GM23338 (cell line): ENCODE measurements around the gene PSMG1. TPM values are rescaled to one million over a fixed set of nuclear protein-coding genes. Genes with fewer than 3 reads are reported as not detected.

Experiments
- ATAC-seq: fragments of 200-7000 bp; cut with Tn5 transposase; 3 replicates; pipeline ENCODE4 v1.9.1; 2020
- DNase-seq: peaks from one replicate; pipeline ENCODE4 v3.0.0-alpha.2; 2015; ENCODE audit warnings: low spot score
- H2AFZ ChIP-seq: fragments of 200-600 bp; sonication (generic); 2 replicates; pipeline ENCODE4 v1.8.0; 2016; ENCODE audit warnings: antibody characterized with exemption, mild to moderate bottlenecking, moderate library complexity
- H3F3A ChIP-seq: fragments of 200-600 bp; sonication (generic); replicated peaks from 2 replicates; pipeline ENCODE4 v1.8.0; 2017; ENCODE audit warnings: antibody characterized with exemption, mixed run types, low read depth
- H3K27ac ChIP-seq: fragments of 200-600 bp; sonication (generic); 2 replicates; pipeline ENCODE4 v1.6.1; 2016; ENCODE audit warnings: low read depth
- H3K27me3 ChIP-seq: fragments of 200-600 bp; sonication (generic); 2 replicates; pipeline ENCODE4 v1.8.0; 2016; ENCODE audit warnings: mild to moderate bottlenecking, mixed run types, moderate library complexity; ENCODE audit not compliant: insufficient read depth
- H3K36me3 ChIP-seq: fragments of 200-600 bp; sonication (generic); 2 replicates; pipeline ENCODE4 v1.8.0; 2016; ENCODE audit warnings: mild to moderate bottlenecking; ENCODE audit not compliant: insufficient read depth
- H3K4me1 ChIP-seq: fragments of 200-600 bp; sonication (generic); 2 replicates; pipeline ENCODE4 v1.8.0; 2016; ENCODE audit warnings: mild to moderate bottlenecking, moderate library complexity; ENCODE audit not compliant: insufficient read depth
- H3K4me2 ChIP-seq: fragments of 200-600 bp; sonication (generic); 2 replicates; pipeline ENCODE4 v1.7.1; 2017; ENCODE audit warnings: mixed run types
- H3K4me3 ChIP-seq: fragments of 200-600 bp; sonication (generic); 2 replicates; pipeline ENCODE4 v1.6.1; 2016; ENCODE audit warnings: mixed run types
- H3K79me2 ChIP-seq: fragments of 200-600 bp; sonication (generic); replicated peaks from 2 replicates; pipeline ENCODE4 v1.8.0; 2017; ENCODE audit warnings: mild to moderate bottlenecking; ENCODE audit not compliant: insufficient read depth
- H3K9me2 ChIP-seq: fragments of 200-600 bp; sonication (generic); 2 replicates; pipeline ENCODE4 v1.8.0; 2017; ENCODE audit not compliant: insufficient read depth
- H4K20me1 ChIP-seq: fragments of 200-600 bp; sonication (generic); replicated peaks from 2 replicates; pipeline ENCODE4 v1.8.0; 2017; ENCODE audit warnings: mild to moderate bottlenecking; ENCODE audit not compliant: insufficient read depth
- H3K27ac Mint-ChIP-seq: 2 replicates; pipeline ENCODE4 v1.8.0; 2020; ENCODE audit warnings: inconsistent platforms, mild to moderate bottlenecking, moderate library complexity, mixed read lengths
- H3K27me3 Mint-ChIP-seq: 3 replicates; pipeline ENCODE4 v1.8.0; 2022; ENCODE audit warnings: low read depth, mild to moderate bottlenecking, moderate library complexity, mixed read lengths, inconsistent platforms; ENCODE audit not compliant: insufficient read depth, poor library complexity
- H3K36me3 Mint-ChIP-seq: 3 replicates; pipeline ENCODE4 v1.8.0; 2021; ENCODE audit warnings: low read depth, mild to moderate bottlenecking, inconsistent platforms, moderate library complexity, mixed read lengths
- H3K4me1 Mint-ChIP-seq: 3 replicates; pipeline ENCODE4 v1.8.0; 2020; ENCODE audit warnings: mild to moderate bottlenecking, inconsistent platforms, mixed read lengths
- H3K4me3 Mint-ChIP-seq: 3 replicates; pipeline ENCODE4 v1.8.0; 2021; ENCODE audit warnings: moderate library complexity, mild to moderate bottlenecking, inconsistent platforms, mixed read lengths
- H3K9me3 Mint-ChIP-seq: 3 replicates; pipeline ENCODE4 v1.8.0; 2020; ENCODE audit warnings: moderate library complexity, mild to moderate bottlenecking, inconsistent platforms, mixed read lengths
- CREB1 ChIP-seq: fragments of 250-450 bp; sonication (Bioruptor Pico); IDR thresholded peaks from 2 replicates; pipeline ENCODE4 v1.5.0; 2020; ENCODE audit warnings: low read depth, mild to moderate bottlenecking, moderate library complexity
- EZH2 ChIP-seq: fragments of 200-600 bp; sonication (generic); IDR thresholded peaks from one replicate; pipeline ENCODE4 v1.8.0; 2017; ENCODE audit warnings: antibody characterized with exemption, mild to moderate bottlenecking, low read depth; ENCODE audit not compliant: unreplicated experiment
- EZH2phosphoT487 ChIP-seq: fragments of 200-600 bp; sonication (generic); IDR thresholded peaks from one replicate; pipeline ENCODE4 v1.8.1; 2018; ENCODE audit warnings: antibody characterized with exemption; ENCODE audit not compliant: unreplicated experiment
- JUNB ChIP-seq: IDR thresholded peaks from one replicate; pipeline ENCODE4 v1.6.1; 2016; ENCODE audit warnings: antibody characterized with exemption; ENCODE audit not compliant: unreplicated experiment
- NANOG ChIP-seq: IDR thresholded peaks from 2 replicates; pipeline ENCODE4 v1.6.1; 2016; ENCODE audit warnings: antibody characterized with exemption, borderline replicate concordance
- POLR2AphosphoS5 ChIP-seq: IDR thresholded peaks from 2 replicates; pipeline ENCODE4 v1.6.1; 2016; ENCODE audit warnings: antibody characterized with exemption, low read depth
- STAT1 ChIP-seq: IDR thresholded peaks from one replicate; pipeline ENCODE4 v1.6.1; 2016; ENCODE audit warnings: antibody characterized with exemption; ENCODE audit not compliant: unreplicated experiment
- ZNF114 ChIP-seq: fragments of 250-450 bp; sonication (Bioruptor Pico); IDR thresholded peaks from 2 replicates; pipeline ENCODE4 v1.5.0; 2020; ENCODE audit warnings: mild to moderate bottlenecking, moderate library complexity
- ZNF331 ChIP-seq: fragments of 250-450 bp; sonication (Bioruptor Pico); IDR thresholded peaks from 2 replicates; pipeline ENCODE4 v1.5.0; 2020; ENCODE audit warnings: low read depth, mild to moderate bottlenecking, moderate library complexity
- polyA plus RNA-seq: library from polyadenylated mRNA; unstranded; fragments of >200 nt; fragmentation: Nextera tagmentation; extraction: Ambion mirVana; gene quantifications from 2 replicates; pipeline ENCODE4 v1.2.1, GENCODE V29; 2016
- total RNA-seq: library from RNA; depleted of rRNA; stranded (reverse); fragments of >200 nt; shearing (Covaris generic); gene quantifications from 2 replicates; pipeline ENCODE4 v1.2.3, GENCODE V29; 2014
- TF ChIP-seq, protein P1 (sequence below): IDR thresholded peaks from 2 replicates; pipeline ENCODE4 v1.6.1; 2016; ENCODE audit warnings: antibody characterized with exemption
- TF ChIP-seq, protein P2 (sequence below), 2 experiments: fragments of 200-600 bp in 1 of 2; sonication (generic) in 1 of 2; conservative IDR thresholded peaks; 2 replicates each; pipeline versions ENCODE4 v1.5.1 to v1.6.1; 2016 to 2017; ENCODE audit warnings: antibody characterized with exemption in 2 of 2, low read depth in 2 of 2, mild to moderate bottlenecking in 2 of 2, moderate library complexity in 1 of 2
- TF ChIP-seq, protein P3 (sequence below): fragments of 250-450 bp; sonication (Bioruptor Pico); IDR thresholded peaks from 2 replicates; pipeline ENCODE4 v1.5.0; 2020; ENCODE audit warnings: mild to moderate bottlenecking, moderate library complexity
- TF ChIP-seq, protein P4 (sequence below): IDR thresholded peaks from one replicate; pipeline ENCODE4 v1.6.1; 2018; ENCODE audit warnings: antibody characterized with exemption; ENCODE audit not compliant: unreplicated experiment

Gene PSMG1
- total and polyA plus RNA-seq, 2 experiments from 2014 or later: 78.4 to 158 TPM

DNA sequence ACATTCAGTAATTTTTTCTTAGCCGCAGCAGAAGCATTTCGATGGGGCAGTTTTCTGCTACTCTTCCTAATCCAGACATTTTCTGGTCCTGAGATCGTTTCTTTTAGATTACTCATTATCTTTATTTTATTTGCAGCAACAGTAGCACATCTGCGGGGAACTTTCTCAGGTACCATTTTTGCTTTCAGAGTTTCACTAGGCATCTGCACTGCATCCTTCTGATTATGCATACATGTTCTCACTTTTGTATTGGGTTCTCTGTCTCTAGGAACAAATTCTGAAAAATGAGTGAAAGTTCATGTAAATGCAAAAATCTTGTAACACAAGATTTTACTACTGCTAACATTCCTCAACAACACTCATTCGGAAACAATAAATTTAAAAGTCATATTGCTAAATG lies 3.9 kb upstream of the PSMG1 start:
- ATAC-seq (no peak), DNase-seq (no peak)
- no peaks in the 10 kb centered on the region for H3K9me3 Mint-ChIP-seq
- Histone ChIP-seq H3K79me2 (peaks cover 6% of the 10 kb centered on the region), H3K4me2 (no peak overlapping the region), H3F3A (no peaks in the 10 kb centered on the region; the same call in 1 of the 2 replicates), H3K9me2 (no peaks in the 10 kb centered on the region), H4K20me1 (peaks cover under 1% of the 10 kb centered on the region; the same call in 1 of the 2 replicates), H3K4me1 (peaks cover 12% of the 10 kb centered on the region; the same call in 1 of the 2 replicates), H3K36me3 (no peaks in the 10 kb centered on the region), H3K27me3 (no peaks in the 10 kb centered on the region), H3K27ac (no peak overlapping the region), H3K4me3 (no peak overlapping the region), H2AFZ (no peak overlapping the region)
- peaks cover 31% of the 10 kb centered on the region for H3K4me1 Mint-ChIP-seq
- no peaks in the 10 kb centered on the region for H3K36me3 Mint-ChIP-seq
- no peak for TF ChIP-seq EZH2
- TF ChIP-seq, protein P1, sequence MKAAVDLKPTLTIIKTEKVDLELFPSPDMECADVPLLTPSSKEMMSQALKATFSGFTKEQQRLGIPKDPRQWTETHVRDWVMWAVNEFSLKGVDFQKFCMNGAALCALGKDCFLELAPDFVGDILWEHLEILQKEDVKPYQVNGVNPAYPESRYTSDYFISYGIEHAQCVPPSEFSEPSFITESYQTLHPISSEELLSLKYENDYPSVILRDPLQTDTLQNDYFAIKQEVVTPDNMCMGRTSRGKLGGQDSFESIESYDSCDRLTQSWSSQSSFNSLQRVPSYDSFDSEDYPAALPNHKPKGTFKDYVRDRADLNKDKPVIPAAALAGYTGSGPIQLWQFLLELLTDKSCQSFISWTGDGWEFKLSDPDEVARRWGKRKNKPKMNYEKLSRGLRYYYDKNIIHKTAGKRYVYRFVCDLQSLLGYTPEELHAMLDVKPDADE: no peak
- TF ChIP-seq, protein P2, sequence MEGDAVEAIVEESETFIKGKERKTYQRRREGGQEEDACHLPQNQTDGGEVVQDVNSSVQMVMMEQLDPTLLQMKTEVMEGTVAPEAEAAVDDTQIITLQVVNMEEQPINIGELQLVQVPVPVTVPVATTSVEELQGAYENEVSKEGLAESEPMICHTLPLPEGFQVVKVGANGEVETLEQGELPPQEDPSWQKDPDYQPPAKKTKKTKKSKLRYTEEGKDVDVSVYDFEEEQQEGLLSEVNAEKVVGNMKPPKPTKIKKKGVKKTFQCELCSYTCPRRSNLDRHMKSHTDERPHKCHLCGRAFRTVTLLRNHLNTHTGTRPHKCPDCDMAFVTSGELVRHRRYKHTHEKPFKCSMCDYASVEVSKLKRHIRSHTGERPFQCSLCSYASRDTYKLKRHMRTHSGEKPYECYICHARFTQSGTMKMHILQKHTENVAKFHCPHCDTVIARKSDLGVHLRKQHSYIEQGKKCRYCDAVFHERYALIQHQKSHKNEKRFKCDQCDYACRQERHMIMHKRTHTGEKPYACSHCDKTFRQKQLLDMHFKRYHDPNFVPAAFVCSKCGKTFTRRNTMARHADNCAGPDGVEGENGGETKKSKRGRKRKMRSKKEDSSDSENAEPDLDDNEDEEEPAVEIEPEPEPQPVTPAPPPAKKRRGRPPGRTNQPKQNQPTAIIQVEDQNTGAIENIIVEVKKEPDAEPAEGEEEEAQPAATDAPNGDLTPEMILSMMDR (conservative IDR thresholded peaks at IDR 0.05; ENCODE audit: low read depth in 2 of 2): no peak
- TF ChIP-seq JUNB: no peak
- TF ChIP-seq ZNF114 (CRISPR knock-in tag): no peak
- no peak for TF ChIP-seq CREB1 (CRISPR knock-in tag)
- TF ChIP-seq, protein P3, sequence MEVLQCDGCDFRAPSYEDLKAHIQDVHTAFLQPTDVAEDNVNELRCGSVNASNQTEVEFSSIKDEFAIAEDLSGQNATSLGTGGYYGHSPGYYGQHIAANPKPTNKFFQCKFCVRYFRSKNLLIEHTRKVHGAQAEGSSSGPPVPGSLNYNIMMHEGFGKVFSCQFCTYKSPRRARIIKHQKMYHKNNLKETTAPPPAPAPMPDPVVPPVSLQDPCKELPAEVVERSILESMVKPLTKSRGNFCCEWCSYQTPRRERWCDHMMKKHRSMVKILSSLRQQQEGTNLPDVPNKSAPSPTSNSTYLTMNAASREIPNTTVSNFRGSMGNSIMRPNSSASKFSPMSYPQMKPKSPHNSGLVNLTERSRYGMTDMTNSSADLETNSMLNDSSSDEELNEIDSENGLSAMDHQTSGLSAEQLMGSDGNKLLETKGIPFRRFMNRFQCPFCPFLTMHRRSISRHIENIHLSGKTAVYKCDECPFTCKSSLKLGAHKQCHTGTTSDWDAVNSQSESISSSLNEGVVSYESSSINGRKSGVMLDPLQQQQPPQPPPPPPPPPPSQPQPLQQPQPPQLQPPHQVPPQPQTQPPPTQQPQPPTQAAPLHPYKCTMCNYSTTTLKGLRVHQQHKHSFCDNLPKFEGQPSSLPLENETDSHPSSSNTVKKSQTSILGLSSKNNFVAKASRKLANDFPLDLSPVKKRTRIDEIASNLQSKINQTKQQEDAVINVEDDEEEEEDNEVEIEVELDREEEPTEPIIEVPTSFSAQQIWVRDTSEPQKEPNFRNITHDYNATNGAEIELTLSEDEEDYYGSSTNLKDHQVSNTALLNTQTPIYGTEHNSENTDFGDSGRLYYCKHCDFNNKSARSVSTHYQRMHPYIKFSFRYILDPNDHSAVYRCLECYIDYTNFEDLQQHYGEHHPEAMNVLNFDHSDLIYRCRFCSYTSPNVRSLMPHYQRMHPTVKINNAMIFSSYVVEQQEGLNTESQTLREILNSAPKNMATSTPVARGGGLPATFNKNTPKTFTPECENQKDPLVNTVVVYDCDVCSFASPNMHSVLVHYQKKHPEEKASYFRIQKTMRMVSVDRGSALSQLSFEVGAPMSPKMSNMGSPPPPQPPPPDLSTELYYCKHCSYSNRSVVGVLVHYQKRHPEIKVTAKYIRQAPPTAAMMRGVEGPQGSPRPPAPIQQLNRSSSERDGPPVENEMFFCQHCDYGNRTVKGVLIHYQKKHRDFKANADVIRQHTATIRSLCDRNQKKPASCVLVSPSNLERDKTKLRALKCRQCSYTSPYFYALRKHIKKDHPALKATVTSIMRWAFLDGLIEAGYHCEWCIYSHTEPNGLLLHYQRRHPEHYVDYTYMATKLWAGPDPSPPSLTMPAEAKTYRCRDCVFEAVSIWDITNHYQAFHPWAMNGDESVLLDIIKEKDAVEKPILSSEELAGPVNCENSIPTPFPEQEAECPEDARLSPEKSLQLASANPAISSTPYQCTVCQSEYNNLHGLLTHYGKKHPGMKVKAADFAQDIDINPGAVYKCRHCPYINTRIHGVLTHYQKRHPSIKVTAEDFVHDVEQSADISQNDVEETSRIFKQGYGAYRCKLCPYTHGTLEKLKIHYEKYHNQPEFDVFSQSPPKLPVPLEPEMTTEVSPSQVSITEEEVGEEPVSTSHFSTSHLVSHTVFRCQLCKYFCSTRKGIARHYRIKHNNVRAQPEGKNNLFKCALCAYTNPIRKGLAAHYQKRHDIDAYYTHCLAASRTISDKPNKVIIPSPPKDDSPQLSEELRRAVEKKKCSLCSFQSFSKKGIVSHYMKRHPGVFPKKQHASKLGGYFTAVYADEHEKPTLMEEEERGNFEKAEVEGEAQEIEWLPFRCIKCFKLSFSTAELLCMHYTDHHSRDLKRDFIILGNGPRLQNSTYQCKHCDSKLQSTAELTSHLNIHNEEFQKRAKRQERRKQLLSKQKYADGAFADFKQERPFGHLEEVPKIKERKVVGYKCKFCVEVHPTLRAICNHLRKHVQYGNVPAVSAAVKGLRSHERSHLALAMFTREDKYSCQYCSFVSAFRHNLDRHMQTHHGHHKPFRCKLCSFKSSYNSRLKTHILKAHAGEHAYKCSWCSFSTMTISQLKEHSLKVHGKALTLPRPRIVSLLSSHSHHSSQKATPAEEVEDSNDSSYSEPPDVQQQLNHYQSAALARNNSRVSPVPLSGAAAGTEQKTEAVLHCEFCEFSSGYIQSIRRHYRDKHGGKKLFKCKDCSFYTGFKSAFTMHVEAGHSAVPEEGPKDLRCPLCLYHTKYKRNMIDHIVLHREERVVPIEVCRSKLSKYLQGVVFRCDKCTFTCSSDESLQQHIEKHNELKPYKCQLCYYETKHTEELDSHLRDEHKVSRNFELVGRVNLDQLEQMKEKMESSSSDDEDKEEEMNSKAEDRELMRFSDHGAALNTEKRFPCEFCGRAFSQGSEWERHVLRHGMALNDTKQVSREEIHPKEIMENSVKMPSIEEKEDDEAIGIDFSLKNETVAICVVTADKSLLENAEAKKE (CRISPR knock-in tag): no peak
- no peak for TF ChIP-seq POLR2AphosphoS5
- no peak for TF ChIP-seq NANOG
- TF ChIP-seq ZNF331 (CRISPR knock-in tag): no peak
- TF ChIP-seq, protein P4, sequence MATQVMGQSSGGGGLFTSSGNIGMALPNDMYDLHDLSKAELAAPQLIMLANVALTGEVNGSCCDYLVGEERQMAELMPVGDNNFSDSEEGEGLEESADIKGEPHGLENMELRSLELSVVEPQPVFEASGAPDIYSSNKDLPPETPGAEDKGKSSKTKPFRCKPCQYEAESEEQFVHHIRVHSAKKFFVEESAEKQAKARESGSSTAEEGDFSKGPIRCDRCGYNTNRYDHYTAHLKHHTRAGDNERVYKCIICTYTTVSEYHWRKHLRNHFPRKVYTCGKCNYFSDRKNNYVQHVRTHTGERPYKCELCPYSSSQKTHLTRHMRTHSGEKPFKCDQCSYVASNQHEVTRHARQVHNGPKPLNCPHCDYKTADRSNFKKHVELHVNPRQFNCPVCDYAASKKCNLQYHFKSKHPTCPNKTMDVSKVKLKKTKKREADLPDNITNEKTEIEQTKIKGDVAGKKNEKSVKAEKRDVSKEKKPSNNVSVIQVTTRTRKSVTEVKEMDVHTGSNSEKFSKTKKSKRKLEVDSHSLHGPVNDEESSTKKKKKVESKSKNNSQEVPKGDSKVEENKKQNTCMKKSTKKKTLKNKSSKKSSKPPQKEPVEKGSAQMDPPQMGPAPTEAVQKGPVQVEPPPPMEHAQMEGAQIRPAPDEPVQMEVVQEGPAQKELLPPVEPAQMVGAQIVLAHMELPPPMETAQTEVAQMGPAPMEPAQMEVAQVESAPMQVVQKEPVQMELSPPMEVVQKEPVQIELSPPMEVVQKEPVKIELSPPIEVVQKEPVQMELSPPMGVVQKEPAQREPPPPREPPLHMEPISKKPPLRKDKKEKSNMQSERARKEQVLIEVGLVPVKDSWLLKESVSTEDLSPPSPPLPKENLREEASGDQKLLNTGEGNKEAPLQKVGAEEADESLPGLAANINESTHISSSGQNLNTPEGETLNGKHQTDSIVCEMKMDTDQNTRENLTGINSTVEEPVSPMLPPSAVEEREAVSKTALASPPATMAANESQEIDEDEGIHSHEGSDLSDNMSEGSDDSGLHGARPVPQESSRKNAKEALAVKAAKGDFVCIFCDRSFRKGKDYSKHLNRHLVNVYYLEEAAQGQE: no peak
- TF ChIP-seq STAT1: no peak
- no peak for TF ChIP-seq EZH2phosphoT487
- no peak overlapping the region for H3K4me3 Mint-ChIP-seq
- H3K27me3 Mint-ChIP-seq: peaks cover 8% of the 10 kb centered on the region
- peak overlapping the region; percentile 12; the same call in 1 of the 2 replicates for H3K27ac Mint-ChIP-seq
